D721Med (cell line): Measurements from ENCODE around the gene PAX6.

Experiments used
- DNase-seq: peaks from one replicate; pipeline ENCODE4 v3.0.0; 2011; ENCODE audit warnings: low spot score; ENCODE audit not compliant: insufficient read length
- FAIRE-seq: peaks from 2 replicates; lab custom pipeline; 2011; peaks lifted over from hg19 to GRCh38; lab: Jason Lieb, UNC
- CTCF ChIP-seq: IDR thresholded peaks from 2 replicates; pipeline ENCODE4 v1.5.1; 2012; ENCODE audit warnings: mild to moderate bottlenecking, control low read depth; ENCODE audit not compliant: insufficient read depth; ENCODE audit errors: missing control alignments

PAX6 gene

GRCh38 chr11:31826536-31827438, 15.7 kb upstream of the PAX6 start:
- DNase-seq = no peak
- FAIRE-seq = no peak
- no peak for TF ChIP-seq CTCF

- no peak for TF ChIP-seq CTCF
- FAIRE-seq (no peak), DNase-seq (peak; percentile 13)
Measured at GRCh38 chr11:31825838-31826484, 14.8 kb upstream of the PAX6 start.

GRCh38 chr11:31824879-31825837, 14.0 kb upstream of the PAX6 start:
- TF ChIP-seq CTCF = no peak
- FAIRE-seq = no peak
- DNase-seq = peak; percentile 18

- DNase-seq (no peak), FAIRE-seq (no peak)
- TF ChIP-seq CTCF = no peak
Measured at GRCh38 chr11:31824332-31824878, 13.3 kb upstream of the PAX6 start.

DNA sequence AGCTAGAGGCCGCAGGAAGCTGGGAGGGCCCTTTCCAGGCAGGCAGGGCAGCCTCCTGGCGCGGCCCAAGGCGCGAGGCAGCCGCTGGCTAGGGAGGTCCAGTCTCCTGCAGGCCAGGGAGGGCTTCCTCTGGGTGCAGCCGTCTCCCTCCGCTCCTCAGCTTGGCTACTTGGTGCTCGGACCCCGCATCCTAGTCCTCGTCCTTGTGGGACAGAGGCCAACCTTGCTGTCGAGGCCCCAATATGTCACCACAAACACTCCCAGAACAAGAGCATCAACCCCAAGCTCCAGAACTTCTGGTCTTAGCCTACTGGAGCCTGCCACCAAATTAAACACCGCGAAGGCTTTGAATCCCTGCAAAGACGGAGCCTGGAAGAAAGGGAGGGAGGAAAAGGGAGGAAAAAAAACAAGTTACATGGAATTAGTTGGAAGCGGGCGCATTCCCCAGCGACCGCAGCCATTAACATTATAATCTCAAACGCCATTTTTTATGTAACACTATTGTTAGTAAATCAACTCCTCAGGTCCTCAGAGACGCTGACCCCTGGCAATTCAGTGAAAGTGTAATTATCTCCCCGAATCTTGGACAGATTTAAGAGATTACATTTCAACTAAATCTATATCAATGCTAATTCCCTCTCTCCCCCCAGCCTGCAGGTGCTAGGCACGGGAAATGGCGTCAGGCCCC, 12.7 kb upstream of the PAX6 start:
- no peak for TF ChIP-seq CTCF
- FAIRE-seq = no peak
- DNase-seq = no peak
